PFSK-1 (cell line): Measurements from ENCODE around the gene TUBD1.

Experiments used
- FOXP2 ChIP-seq: optimal IDR thresholded peaks from 2 replicates; pipeline ENCODE3; 2011; ENCODE audit warnings: borderline replicate concordance, control low read depth, inconsistent platforms; ENCODE audit not compliant: insufficient read depth; ENCODE audit errors: extremely low read length, extremely low read depth
- POLR2AphosphoS5 ChIP-seq: IDR thresholded peaks from 2 replicates; pipeline ENCODE4 v1.6.1; 2012; ENCODE audit warnings: low read depth, mild to moderate bottlenecking, control low read depth, low read length, moderate library complexity
- SIN3A ChIP-seq: IDR thresholded peaks from 2 replicates; pipeline ENCODE4 v1.6.1; 2012; ENCODE audit warnings: mild to moderate bottlenecking, low read length, moderate library complexity, borderline replicate concordance; ENCODE audit not compliant: insufficient read depth
- TAF1 ChIP-seq: IDR thresholded peaks from 2 replicates; pipeline ENCODE4 v1.6.1; 2012; ENCODE audit warnings: low read length, control low read depth, borderline replicate concordance; ENCODE audit not compliant: insufficient read depth
- TF ChIP-seq, protein P1 (sequence below), 2 experiments: IDR thresholded peaks; 2 replicates each; pipeline versions ENCODE4 v1.6.1 to v1.8.0; 2011 to 2012; ENCODE audit warnings: low read depth in 2 of 2, low read length in 2 of 2, control low read depth in 1 of 2, inconsistent platforms in 1 of 2, mild to moderate bottlenecking in 1 of 2, moderate library complexity in 1 of 2; ENCODE audit not compliant: insufficient read depth in 1 of 2

DNA sequence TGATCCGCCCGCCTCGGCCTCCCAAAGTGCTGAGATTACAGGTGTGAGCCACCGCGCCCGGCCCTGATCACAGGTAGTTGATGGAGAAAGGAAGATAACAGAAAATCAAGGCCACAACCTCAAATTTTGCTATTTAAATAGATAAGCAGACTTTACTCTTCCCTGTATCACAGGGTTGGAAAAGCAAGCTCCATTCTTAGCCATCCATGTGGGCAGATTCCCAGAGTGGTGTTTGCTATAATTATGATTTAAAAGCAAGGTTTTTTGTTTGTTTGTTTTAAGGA, 44.4 kb downstream of the TUBD1 start:
- TF ChIP-seq TAF1: no peak
- TF ChIP-seq POLR2AphosphoS5: no peak
- no peak for TF ChIP-seq SIN3A
- TF ChIP-seq, protein P1, sequence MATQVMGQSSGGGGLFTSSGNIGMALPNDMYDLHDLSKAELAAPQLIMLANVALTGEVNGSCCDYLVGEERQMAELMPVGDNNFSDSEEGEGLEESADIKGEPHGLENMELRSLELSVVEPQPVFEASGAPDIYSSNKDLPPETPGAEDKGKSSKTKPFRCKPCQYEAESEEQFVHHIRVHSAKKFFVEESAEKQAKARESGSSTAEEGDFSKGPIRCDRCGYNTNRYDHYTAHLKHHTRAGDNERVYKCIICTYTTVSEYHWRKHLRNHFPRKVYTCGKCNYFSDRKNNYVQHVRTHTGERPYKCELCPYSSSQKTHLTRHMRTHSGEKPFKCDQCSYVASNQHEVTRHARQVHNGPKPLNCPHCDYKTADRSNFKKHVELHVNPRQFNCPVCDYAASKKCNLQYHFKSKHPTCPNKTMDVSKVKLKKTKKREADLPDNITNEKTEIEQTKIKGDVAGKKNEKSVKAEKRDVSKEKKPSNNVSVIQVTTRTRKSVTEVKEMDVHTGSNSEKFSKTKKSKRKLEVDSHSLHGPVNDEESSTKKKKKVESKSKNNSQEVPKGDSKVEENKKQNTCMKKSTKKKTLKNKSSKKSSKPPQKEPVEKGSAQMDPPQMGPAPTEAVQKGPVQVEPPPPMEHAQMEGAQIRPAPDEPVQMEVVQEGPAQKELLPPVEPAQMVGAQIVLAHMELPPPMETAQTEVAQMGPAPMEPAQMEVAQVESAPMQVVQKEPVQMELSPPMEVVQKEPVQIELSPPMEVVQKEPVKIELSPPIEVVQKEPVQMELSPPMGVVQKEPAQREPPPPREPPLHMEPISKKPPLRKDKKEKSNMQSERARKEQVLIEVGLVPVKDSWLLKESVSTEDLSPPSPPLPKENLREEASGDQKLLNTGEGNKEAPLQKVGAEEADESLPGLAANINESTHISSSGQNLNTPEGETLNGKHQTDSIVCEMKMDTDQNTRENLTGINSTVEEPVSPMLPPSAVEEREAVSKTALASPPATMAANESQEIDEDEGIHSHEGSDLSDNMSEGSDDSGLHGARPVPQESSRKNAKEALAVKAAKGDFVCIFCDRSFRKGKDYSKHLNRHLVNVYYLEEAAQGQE (IDR thresholded peaks at IDR 0.05; ENCODE audit: insufficient read depth in 1 of 2, low read depth in 2 of 2, low read length in 2 of 2): no peak
- no peak for TF ChIP-seq FOXP2
